GM18508 (cell line): ENCODE data around the gene KCNE4.
"Not testable (repeated sequence)": the region's sequence is repeated elsewhere in the genome, so short reads cannot be mapped to it uniquely, and the experiment has no call there.

Source experiments
- ATAC-seq: cut with Tn5 transposase; IDR thresholded peaks from one replicate; pipeline ENCODE4 v1.9.1; 2021; ENCODE audit warnings: moderate number of reproducible peaks; ENCODE audit not compliant: insufficient read depth, unreplicated experiment

The KCNE4 gene

GRCh38 chr2:223055836-223056235 lies 3.8 kb downstream of the KCNE4 start:
- no peak for ATAC-seq

- ATAC-seq = no peak
Measured at GRCh38 chr2:223056701-223057418, 4.9 kb downstream of the KCNE4 start.

- ATAC-seq = no peak
Measured at GRCh38 chr2:223057569-223057968, 5.6 kb downstream of the KCNE4 start.

GRCh38 chr2:223058952-223059716 lies 7.1 kb downstream of the KCNE4 start:
- ATAC-seq = no peak

GRCh38 chr2:223060201-223060825 lies 8.3 kb downstream of the KCNE4 start:
- no peak for ATAC-seq

GRCh38 chr2:223062396-223062795 lies 10.4 kb downstream of the KCNE4 start:
- ATAC-seq = no peak

GRCh38 chr2:223065107-223065506 lies 13.1 kb downstream of the KCNE4 start:
- ATAC-seq = no peak

GRCh38 chr2:223066721-223067120 lies 14.7 kb downstream of the KCNE4 start:
- ATAC-seq = no peak

- ATAC-seq = no peak
Measured at GRCh38 chr2:223068071-223068470, 16.1 kb downstream of the KCNE4 start.

GRCh38 chr2:223069465-223069864 lies 17.5 kb downstream of the KCNE4 start:
- ATAC-seq = no peak

- ATAC-seq = no peak
Measured at GRCh38 chr2:223069988-223070387, 18.0 kb downstream of the KCNE4 start.

- ATAC-seq = no peak
Measured at GRCh38 chr2:223071139-223071538, 19.1 kb downstream of the KCNE4 start.

- no peak for ATAC-seq
Measured at GRCh38 chr2:223072826-223073225, 20.8 kb downstream of the KCNE4 start.

- peak; percentile 77 for ATAC-seq
Measured at GRCh38 chr2:223075301-223076270, 23.6 kb downstream of the KCNE4 start.

GRCh38 chr2:223076573-223076972 lies 24.6 kb downstream of the KCNE4 start:
- no peak for ATAC-seq

- ATAC-seq = no peak
Measured at GRCh38 chr2:223078482-223078881, 26.5 kb downstream of the KCNE4 start.

GRCh38 chr2:223079378-223079777 lies 27.4 kb downstream of the KCNE4 start:
- no peak for ATAC-seq

GRCh38 chr2:223079925-223080324 lies 27.9 kb downstream of the KCNE4 start:
- ATAC-seq = no peak

- ATAC-seq = not testable (repeated sequence)
Measured at GRCh38 chr2:223080790-223081360, 28.9 kb downstream of the KCNE4 start.

- ATAC-seq = no peak
Measured at GRCh38 chr2:223081789-223082188, 29.8 kb downstream of the KCNE4 start.
